Measurements from ENCODE around the gene TTLL13.

The TTLL13 gene, protein sequence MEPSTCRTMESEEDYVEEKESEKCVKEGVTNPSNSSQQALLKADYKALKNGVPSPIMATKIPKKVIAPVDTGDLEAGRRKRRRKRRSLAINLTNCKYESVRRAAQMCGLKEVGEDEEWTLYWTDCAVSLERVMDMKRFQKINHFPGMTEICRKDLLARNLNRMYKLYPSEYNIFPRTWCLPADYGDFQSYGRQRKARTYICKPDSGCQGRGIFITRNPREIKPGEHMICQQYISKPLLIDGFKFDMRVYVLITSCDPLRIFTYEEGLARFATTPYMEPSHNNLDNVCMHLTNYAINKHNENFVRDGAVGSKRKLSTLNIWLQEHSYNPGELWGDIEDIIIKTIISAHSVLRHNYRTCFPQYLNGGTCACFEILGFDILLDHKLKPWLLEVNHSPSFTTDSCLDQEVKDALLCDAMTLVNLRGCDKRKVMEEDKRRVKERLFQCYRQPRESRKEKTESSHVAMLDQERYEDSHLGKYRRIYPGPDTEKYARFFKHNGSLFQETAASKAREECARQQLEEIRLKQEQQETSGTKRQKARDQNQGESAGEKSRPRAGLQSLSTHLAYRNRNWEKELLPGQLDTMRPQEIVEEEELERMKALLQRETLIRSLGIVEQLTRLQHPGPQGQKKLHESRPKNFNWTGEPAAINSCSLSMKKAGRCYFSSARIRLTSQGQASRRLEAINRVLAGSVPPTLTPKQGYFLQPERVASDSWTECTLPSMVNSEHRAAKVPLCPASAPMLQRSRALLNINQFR

DNA sequence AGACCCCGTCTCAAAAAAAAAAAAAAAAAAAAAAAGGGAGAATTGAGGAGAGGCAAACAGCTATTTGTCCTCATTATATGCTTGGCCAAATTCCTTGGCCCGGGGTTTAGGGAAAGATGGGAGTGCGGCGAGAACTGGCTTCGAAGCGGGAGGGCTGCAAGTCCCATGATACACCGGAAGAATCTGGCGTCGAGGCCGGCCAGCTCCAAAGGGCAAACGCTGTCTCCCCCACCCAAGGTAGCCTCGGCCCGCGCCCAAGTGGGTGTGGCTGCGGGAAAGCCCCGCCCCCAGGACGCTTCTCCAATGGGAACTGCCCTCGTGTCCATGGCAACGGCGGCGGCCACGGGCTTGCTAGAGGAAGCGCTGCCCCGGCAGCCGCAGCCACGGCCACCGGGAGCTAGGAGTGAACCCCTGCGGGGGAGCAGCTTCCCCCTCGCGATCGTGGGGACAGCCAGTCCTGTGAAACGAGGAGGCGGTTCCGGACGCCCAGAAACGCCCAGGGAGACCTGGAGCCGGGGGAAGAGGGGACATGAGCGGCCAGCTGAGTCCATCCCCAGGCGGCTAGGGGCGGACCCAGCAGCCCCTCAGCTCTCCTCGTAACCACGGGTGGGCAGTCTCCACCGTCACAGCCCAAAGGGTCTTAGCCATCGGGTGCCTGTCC is at the start of gene TTLL13:
Gene TTLL13 (plus strand): TSS at position 354 of the 661 bp plus-strand sequence. CDS start 1,075 bp downstream, outside the sequence.
- no peak for DNase-seq (ENCODE audit: low read depth, low spot score)
- no peak within 1 kb of the TSS for H3K27ac ChIP-seq

DNA sequence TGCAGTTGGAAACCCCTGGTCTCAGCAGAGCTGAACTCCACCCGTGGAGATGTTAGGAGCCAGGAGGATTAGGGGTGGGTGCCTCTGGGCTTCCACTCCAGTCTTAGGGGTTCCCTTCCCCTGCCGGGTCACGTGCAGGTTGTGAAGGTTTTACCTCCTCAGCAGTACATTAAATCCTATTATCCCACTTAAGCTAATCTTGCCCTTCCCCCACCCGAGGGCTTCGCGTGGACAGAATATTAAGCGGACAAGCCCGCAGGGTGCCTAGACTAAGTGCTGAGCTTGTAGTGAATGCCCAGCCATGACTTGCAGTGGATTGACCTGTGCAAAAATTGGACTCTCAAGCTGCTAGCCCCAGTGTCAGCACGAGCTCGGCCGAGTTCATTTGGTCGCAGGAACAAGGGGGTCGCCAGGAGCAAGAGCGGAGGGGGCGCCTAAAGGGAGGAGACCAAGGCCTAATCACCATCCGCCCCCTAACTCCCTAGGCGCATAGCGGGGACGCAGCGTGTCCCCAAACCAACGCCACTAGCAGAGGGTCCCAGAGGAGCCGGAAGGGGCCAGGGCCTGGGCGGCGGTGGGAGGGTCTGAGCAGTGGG is 48.7 kb upstream of the TTLL13 start:
- peak overlapping the region; percentile 99 for H3K27ac ChIP-seq
- DNase-seq (ENCODE audit: low read depth, low spot score) = no peak

DNA sequence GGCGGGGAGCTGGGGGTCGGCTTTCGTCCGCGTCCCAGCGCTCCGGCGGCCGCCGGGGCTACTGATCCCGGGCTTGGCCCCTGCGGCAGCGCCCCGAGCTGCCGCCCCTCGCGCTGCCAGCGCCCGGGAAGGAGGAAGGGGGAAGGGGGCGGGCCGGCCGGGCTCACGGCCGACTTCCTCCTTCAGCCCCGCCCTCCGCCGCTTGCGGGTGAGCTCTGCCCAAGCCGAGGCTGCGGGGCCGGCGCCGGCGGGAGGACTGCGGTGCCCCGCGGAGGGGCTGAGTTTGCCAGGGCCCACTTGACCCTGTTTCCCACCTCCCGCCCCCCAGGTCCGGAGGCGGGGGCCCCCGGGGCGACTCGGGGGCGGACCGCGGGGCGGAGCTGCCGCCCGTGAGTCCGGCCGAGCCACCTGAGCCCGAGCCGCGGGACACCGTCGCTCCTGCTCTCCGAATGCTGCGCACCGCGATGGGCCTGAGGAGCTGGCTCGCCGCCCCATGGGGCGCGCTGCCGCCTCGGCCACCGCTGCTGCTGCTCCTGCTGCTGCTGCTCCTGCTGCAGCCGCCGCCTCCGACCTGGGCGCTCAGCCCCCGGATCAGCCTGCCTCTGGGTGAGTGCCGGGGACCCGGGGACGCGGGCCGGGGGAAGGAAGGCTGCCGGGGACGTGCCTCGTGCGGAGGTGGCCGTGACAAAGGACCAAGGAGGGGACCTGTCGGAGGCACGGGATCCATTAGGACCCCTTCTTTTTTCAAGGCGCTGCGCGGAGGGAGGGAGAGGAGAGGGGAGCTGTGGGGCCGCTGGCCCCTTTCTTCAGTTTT is 48.0 kb upstream of the TTLL13 start, which contains the start of gene SEMA4B:
Gene SEMA4B (plus strand): TSS at position 201 of the 814 bp plus-strand sequence. CDS start 249 bp downstream, at position 450.
- peak within 1 kb of the TSS; percentile 99 for H3K27ac ChIP-seq
- DNase-seq (ENCODE audit: low read depth, low spot score) = no peak

DNA sequence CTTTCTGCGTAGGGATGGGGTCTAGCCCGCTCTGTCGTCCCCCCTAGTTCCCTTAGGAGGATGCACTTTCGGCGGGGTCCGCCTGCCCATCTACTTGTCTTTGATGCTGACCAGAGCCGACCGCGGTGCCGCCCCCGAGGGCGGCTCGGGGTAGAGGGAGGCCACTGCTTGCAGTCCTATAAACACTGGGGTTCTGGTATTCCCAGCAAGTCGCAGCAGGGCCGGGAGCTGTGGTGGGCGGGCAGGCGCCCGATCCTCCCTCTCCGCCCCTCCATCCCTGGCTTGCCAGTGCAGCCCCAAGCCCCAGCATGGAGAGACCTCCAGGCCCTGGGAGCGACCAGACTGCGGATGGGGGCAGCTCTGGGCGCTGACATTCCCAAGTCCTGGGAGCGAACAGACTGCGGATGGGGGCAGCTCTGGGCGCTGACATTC is 47.4 kb upstream of the TTLL13 start:
- DNase-seq (ENCODE audit: low read depth, low spot score) = no peak
- peak overlapping the region; percentile 99 for H3K27ac ChIP-seq

DNA sequence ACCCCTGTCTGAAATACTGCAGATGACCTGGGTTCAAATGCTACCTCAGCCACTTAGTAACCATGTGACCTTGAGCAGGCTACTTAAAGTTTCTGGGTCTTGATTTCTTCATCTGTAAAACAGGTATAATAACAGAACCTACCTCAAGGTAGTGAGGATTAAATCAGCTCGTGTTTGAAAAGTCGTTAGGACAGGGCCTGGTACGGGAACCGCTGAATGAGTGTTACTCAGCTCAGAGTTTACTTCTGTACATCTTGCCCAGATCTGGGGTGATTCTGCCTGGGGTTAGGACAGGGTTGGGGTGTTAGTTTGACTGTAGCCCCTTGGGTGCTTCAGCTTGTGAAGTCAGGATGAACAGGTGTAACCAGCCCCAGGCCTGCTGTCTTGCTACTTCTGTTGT is 46.4 kb upstream of the TTLL13 start:
- DNase-seq (ENCODE audit: low read depth, low spot score) = no peak
- H3K27ac ChIP-seq = peak overlapping the region; percentile 99

DNA sequence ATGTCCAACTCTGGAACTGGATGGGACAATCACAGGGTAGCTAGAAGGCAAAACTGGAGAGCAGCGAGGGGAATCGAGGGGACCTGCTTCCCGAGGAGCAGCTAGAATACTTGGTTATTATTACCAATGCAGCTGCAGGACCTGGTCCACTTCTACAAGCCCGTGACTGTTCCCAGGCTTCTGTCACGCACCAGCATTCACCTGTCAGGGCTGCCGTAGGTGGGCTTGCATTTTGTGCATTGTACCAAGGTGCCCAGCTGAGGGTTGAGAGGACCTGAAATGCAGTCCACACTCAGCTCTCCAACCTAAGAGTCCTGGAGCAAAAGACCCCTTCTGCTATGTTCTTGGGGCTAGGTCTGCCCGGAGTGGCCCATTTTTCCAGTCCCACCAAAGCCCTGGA is 45.9 kb upstream of the TTLL13 start:
- peak overlapping the region; percentile 99 for H3K27ac ChIP-seq
- no peak for DNase-seq (ENCODE audit: low read depth, low spot score)

DNA sequence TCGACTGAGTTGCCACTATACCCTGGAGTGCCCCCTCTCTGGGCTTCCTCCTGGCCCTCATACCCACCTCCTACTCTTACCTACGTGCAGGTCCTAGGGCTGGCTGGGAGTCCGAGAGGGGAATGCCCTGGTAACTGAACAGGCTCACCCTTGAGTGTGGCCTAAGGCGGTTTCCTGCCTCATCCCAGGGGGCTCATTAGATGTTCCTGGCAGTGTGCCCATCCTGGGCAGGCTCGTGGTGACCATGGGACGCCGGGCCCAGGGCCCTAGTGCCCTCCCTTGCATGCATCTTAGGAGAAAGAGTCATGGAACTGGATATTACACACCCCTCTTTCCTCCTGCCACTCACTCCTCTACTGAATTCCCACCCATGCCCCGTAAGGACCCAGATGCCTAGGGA is 45.4 kb upstream of the TTLL13 start:
- DNase-seq (ENCODE audit: low read depth, low spot score) = no peak
- H3K27ac ChIP-seq = peak overlapping the region; percentile 99

DNA sequence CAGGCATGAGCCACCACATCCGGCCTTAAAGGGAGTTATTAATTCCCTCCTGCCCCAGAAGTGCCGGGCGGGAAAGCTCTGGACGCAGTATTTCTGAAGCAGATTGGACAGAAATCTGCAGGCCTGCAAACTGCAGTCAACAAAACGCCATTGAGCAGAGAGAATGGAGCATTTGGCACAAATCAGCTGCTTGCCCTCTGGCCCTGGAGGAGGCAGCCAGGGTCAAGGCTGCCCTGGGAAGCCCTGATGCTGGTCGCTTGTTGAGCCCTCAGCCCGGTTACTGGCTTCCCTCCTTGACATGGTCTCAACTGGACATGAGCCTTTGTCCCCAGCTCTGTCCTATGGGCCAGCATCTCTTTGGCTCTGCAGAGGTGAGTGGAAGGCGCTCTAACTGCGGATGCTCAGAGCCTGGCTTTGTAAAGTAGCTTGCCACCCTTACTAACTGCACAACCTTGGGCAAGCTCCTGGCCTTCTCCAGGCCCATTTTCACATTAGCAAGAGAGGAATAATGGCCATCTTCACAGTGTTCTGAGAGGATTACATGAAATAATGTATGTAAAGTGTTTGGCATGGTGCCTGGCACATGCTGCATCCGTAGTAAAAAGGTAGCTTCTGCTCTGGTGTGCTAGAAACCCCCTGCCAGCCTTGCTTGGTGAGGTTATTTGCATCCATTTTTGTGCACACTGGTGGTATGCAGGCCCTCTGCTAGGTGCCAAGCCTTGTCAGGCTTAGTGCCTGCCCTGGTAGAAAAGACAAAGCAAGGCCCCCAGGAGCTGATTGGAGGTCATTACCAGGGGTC is 44.1 kb upstream of the TTLL13 start:
- H3K27ac ChIP-seq = peak overlapping the region; percentile 99

DNA sequence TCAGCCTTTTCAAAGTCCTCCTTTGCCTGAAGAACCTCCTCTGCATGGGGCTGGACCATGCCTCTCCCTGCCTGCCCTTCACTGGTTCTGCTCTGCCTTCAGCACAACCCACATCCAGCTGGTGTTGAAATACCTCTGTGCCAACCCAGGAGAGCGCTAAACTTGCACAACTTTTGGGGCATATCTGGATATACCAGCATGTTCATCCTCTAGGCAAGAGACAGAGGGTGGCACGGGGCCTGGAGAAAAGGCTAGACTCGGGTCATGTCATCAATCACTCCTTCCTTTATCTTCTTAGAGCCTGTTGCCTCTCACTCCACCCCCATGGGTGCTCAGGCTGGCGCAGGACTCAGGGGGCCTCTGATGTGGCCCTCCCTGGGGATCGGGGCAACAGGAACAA is 43.5 kb upstream of the TTLL13 start:
- no peak for DNase-seq (ENCODE audit: low read depth, low spot score)
- H3K27ac ChIP-seq = peak overlapping the region; percentile 99

More for the DNA sequence above, 44.1 kb upstream of the TTLL13 start:
- DNase-seq (ENCODE audit: low read depth, low spot score) = no peak

DNA sequence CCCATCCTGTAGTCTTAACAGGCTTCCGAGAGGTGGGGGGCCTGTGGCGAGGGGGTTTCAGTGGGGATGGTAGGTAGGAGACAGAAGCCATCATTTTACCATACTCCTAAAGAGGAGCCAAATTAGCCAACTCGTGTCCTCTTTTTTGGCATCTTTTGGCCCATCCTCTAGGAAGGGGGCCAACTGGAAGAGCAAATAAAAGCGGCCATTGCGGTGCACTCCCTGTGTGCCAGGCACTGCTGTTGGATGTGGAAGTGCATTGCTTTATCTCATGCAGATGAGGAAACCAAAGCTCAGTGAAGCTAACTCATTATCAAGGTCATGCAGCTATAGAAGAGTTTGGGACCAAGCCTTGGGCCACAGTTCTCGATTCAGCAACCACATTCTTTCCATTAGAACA is 42.1 kb upstream of the TTLL13 start:
- no peak for DNase-seq (ENCODE audit: low read depth, low spot score)
- H3K27ac ChIP-seq = peak overlapping the region; percentile 99

DNA sequence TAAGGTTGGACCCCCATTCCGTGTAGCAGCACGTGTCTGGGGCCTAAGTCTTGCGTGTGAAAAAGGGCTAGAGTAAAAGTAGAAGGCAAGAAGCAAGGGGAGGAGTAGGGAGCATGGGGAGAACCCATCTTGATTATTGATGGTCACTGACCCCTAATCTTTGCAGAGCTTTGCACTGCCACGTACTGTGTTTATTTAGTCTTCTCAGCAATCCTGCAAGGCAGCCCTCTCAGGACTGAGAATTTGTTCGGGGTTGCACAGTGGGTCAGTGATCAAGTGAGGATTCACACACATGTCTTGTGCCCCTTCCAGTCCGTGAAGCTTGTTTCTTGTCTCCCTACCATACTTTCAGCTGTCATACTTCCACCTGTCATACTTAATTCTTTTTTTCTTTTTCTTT is 41.0 kb upstream of the TTLL13 start:
- DNase-seq (ENCODE audit: low read depth, low spot score) = no peak

DNA sequence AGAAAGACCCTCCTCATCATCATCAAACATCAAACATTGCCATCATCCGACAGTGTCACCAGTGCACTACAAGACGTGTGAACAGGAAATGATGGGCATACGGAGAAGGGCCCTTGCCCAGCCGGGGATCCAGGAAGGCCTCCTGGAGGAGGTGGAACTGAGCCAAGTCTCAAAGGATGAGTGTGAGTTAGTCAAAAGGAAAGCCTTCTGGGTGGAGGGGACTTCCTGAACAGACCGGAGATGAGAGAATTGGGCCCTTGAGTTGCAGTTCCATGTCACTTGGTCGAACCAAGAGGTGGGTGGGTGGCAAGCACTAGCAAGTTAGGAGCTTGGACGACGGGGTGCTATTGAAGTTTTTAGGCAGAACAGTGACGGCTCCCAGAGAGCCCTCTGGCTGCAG is 39.8 kb upstream of the TTLL13 start:
- peak overlapping the region; percentile 99 for H3K27ac ChIP-seq
- DNase-seq (ENCODE audit: low read depth, low spot score) = no peak

More for the DNA sequence above, 41.0 kb upstream of the TTLL13 start:
- H3K27ac ChIP-seq = peak overlapping the region; percentile 99

DNA sequence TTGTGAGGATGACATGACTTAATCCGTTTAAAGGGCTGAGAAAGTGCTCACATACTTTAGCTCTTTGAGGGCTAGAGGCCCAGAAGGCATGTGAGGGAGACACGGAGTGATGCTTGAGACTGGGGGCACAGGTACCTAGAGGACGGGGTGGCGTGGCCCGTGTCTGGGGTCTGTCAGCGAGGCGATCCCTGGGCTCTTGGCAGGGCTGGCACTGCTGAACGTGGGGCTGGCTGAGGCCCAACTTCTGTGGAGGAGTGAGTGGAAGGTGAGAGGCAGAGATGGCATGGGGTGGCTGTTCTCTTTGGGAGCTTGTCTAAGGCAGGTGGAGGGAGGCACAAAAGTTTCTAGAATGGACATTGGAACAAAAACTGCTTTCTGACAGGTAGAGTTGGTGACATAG is 38.8 kb upstream of the TTLL13 start:
- no peak for DNase-seq (ENCODE audit: low read depth, low spot score)
- peak overlapping the region; percentile 99 for H3K27ac ChIP-seq

DNA sequence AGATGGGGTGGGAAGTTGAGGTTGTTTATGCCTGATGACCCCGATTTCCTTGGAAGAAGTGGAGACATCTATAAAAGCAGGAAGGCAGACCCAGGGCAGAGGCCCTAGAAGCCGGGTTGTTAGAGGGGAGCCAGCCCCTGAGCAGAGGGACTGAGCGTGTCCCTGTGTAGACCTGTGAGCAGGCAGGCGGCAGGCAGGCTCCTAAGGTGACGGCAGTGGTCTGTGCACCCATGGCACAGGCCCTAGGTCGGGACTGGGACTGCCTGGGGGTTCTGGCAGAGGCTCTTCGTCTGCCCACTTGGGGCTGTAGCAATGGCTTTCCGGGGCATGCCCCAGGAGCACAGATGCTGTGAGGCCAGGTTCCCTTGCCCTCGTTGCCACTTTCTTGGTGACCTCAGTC is 38.3 kb upstream of the TTLL13 start:
- H3K27ac ChIP-seq = peak overlapping the region; percentile 99
- DNase-seq (ENCODE audit: low read depth, low spot score) = no peak

DNA sequence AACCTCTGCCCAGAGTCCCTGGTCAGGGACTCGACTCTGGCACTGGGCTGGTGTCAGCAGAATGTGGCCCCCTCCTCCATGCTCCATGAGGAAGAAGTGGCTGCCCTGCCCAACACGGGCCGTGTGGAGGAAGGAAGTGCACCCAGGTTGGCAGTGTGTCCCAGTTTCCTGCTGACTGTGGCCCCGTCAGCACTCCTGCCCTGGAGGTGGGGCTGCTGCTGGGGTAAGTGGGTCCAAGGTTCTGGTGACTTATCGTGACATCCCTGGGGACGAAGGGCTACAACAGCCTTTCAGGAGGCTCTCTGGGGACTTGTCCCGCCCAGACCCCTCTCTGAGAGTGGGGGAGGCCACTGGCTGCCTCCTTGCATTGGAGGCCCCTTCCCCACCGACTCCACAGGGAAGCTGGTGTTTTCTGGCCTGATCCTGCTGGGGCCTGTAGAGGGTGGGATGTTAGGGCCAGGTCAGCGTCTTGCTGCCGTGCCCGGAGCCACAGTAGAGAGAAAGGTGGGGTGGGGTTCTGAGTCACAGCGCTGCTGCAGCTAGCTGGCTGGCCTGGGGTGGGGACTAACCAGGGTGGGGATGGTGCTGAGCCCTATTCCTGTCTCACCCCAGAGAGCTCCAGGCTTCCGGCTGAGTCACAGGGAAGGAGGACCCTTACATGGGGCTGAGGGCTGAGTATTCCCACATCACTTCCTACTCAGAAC is 37.8 kb upstream of the TTLL13 start:
- peak; percentile 87 for DNase-seq (ENCODE audit: low read depth, low spot score)
- peak overlapping the region; percentile 99 for H3K27ac ChIP-seq

DNA sequence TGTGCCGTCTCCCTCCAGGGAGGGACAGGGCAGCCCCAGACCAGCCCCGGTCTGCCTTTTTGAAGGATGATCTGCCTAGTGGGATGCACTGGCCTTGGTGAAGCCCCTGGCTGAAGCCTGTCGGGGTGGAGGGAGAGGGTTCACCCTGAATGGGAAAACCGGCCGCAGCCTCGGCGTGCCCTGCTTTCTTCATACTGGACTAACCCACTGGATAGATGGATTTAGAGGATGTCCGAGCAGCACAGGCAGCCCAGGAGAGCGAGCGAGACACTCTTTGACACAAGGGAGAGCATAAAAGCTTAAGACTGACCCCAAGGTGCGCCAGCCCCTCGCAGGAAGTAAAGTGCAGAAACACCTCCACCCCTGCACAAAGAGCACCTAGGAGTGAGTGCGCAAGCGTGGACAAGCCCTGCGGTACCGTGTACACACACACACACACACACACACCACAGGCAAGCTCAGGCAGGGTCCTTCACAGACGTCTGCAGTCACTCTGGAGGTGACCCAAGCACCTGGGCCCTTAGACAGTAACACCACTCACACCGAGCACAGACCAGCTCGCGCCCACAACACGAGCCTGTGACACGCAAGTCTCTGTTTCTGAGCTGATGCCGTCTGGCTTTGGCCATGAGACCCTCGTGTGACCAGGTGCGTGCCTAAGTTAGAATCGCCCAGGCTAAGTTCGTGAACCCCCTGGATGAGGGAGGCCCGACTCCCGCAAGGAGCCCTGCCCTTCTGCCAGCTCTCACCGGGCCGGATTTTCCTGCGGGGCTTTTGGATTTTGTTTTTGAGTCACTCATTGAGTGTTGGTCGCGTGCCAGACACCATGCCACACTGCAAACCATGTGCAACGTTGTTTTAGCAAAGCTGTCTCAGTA is 36.9 kb upstream of the TTLL13 start:
- H3K27ac ChIP-seq = peak overlapping the region; percentile 99
- DNase-seq (ENCODE audit: low read depth, low spot score) = peak; percentile 82

Data from epithelial cell of prostate (primary cell).